Measurements from ENCODE around the gene TSPAN1. TPM values are rescaled to one million over a fixed set of nuclear protein-coding genes. Genes with fewer than 3 reads are reported as not detected.

Gene TSPAN1
- total and polyA plus RNA-seq, 2 experiments from 2014 or later, result not detected

DNA sequence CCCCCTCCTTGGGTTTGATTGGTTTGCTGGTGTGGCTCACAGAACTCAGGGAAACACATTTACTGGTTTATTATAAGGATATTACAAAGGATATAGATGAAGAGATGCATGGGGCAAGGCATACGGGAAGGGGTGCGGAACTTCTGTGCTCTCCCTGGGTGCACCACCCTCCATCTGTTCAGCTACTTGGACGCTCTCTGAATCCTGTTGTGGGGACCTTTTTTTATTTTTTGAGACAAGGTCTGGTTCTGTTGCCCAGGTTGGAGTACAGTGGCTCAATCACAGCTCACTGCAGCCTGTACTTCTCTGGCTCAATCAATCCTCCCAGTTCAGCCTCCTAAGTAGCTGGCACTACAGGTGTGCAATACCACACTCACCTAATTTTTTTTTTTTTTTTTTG, 35.7 kb downstream of the TSPAN1 start:
- H3K27me3 ChIP-seq, result no peaks in the 10 kb centered on the region
- H3K9me3 ChIP-seq (ENCODE audit: low read depth), result no peaks in the 10 kb centered on the region
- peaks cover under 1% of the 10 kb centered on the region for H3K4me1 ChIP-seq (ENCODE audit: low read depth)
- H3K4me3 ChIP-seq, result no peak overlapping the region
- peak overlapping the region; percentile 88 for H3K27ac ChIP-seq
- TF ChIP-seq, protein P1, sequence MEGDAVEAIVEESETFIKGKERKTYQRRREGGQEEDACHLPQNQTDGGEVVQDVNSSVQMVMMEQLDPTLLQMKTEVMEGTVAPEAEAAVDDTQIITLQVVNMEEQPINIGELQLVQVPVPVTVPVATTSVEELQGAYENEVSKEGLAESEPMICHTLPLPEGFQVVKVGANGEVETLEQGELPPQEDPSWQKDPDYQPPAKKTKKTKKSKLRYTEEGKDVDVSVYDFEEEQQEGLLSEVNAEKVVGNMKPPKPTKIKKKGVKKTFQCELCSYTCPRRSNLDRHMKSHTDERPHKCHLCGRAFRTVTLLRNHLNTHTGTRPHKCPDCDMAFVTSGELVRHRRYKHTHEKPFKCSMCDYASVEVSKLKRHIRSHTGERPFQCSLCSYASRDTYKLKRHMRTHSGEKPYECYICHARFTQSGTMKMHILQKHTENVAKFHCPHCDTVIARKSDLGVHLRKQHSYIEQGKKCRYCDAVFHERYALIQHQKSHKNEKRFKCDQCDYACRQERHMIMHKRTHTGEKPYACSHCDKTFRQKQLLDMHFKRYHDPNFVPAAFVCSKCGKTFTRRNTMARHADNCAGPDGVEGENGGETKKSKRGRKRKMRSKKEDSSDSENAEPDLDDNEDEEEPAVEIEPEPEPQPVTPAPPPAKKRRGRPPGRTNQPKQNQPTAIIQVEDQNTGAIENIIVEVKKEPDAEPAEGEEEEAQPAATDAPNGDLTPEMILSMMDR (IDR thresholded peaks at IDR 0.05; ENCODE audit: low read depth, low read length), result no peak
- DNase-seq (ENCODE audit: low read depth in 1 of 2, low spot score in 1 of 2), result no peak
- H3K36me3 ChIP-seq, result no peaks in the 10 kb centered on the region

DNA sequence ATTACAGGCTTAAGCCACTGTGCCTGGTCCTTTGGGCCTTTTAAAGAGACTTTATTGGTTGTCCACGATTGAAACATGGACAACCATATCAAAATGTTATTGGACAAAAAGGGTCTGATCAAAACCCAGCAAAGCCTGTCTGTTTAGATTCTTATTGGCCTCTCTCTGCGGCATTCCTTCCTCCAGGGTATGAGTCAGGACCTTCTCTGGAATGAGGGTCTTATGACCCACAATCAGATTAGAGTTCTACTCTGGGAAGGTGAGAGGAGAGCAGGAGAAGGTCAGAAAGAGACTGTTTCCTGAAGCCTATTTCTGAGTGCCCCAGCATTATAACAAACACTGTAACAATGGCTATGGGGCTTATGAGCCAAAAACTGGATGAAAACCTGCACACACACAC, 36.2 kb downstream of the TSPAN1 start:
- Histone ChIP-seq H3K27me3 (no peaks in the 10 kb centered on the region), H3K9me3 (ENCODE audit: low read depth) (no peaks in the 10 kb centered on the region), H3K4me3 (no peak overlapping the region), H3K36me3 (no peaks in the 10 kb centered on the region), H3K27ac (peak overlapping the region; percentile 88), H3K4me1 (ENCODE audit: low read depth) (no peaks in the 10 kb centered on the region)
- TF ChIP-seq, protein P1 (IDR thresholded peaks at IDR 0.05; ENCODE audit: low read depth, low read length), result no peak
- DNase-seq (ENCODE audit: low read depth in 1 of 2, low spot score in 1 of 2), result peak in 1 of 2 donors; percentile 52

DNA sequence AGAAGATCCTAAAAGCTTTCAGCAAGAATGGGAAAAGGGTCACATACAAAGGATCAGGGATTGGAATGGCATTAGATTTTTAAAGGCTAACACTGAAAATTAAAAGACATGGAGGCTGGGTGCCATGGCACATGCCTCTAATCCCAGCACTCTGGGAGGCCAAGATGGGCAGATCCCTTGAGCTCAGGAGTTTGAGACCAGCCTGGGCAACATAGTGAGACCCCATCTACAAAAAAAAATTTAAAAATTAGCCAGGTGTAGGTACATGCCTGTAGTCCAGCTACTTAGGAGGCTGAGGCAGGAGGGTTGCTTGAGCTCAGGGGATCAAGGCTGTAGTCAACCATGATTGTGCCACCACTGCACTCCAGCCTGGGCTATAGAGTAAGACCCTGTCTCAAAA, 40.6 kb downstream of the TSPAN1 start:
- H3K4me1 ChIP-seq (ENCODE audit: low read depth), result no peaks in the 10 kb centered on the region
- H3K27ac ChIP-seq, result no peak overlapping the region
- no peaks in the 10 kb centered on the region for H3K36me3 ChIP-seq
- no peak overlapping the region for H3K4me3 ChIP-seq
- H3K27me3 ChIP-seq, result no peaks in the 10 kb centered on the region
- DNase-seq (ENCODE audit: low read depth in 1 of 2, low spot score in 1 of 2), result no peak
- TF ChIP-seq, protein P1 (IDR thresholded peaks at IDR 0.05; ENCODE audit: low read depth, low read length), result no peak
- no peaks in the 10 kb centered on the region for H3K9me3 ChIP-seq (ENCODE audit: low read depth)

DNA sequence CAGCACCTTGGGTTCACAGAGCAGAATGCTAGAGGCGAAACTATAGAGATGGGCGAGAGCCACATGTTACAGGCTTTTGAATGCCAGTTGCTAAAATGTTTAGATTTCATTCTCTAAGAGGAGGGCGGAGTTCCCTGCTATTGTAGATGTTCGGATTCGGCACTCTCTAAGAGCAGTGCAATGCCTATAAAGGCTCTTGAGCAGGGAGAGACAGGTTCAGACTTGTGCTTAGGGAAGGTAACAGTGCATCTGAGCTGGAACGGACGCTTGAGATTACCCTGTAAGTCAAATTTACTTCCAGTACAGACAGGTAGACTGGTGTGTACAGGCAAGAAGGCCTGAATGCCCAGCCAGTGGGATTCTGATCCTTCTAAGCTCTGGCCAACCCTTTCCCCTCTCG, 43.6 kb downstream of the TSPAN1 start:
- Histone ChIP-seq H3K4me3 (no peak overlapping the region), H3K36me3 (no peaks in the 10 kb centered on the region), H3K9me3 (ENCODE audit: low read depth) (no peaks in the 10 kb centered on the region), H3K27ac (no peak overlapping the region), H3K4me1 (ENCODE audit: low read depth) (peaks cover 6% of the 10 kb centered on the region), H3K27me3 (no peaks in the 10 kb centered on the region)
- no peak for DNase-seq (ENCODE audit: low read depth in 1 of 2, low spot score in 1 of 2)
- TF ChIP-seq, protein P1 (IDR thresholded peaks at IDR 0.05; ENCODE audit: low read depth, low read length), result no peak

DNA sequence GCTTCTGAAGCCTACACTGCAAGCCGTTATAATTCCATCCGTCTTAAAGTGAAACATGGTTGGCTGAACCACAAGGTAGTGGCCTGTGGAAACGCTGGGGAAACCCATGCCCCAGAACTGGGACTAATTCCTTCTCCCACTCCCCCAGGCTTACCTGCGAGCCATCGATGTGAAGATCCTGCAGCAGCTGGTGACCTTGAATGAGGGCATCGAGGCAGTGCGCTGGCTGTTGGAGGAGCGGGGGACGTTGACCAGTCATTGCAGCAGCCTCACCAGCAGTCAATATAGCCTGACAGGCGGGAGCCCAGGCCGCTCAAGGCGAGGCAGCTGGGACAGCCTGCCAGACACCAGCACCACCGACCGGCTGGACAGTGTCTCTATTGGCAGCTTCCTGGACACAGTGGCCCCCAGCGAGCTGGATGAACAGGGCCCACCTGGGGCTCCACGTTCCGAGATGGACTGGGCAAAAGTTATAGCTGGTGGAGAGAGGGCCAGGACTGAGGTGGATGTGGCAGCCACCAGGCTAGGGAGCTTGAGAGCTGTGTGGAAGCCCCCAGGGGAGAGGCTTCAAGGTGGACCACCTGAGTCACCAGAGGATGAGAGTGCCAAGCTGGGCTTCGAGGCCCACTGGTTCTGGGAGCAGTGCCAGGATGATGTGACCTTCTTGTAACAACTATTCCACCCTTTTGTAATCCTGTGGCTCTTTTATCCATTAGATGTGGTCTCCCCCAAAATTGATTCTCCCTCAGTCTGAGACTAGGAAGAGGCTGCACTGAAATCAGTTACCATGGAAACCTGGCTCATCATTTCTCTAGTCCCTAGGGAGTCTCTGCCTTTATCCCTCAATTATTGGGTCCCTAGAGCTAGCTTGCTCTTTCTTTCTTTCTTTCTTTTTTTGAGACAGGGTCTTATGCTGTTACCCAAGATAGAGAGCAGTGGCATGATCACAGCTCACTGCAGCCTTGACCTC, 44.9 kb downstream of the TSPAN1 start:
- Histone ChIP-seq H3K27ac (no peak overlapping the region), H3K27me3 (no peaks in the 10 kb centered on the region), H3K4me1 (ENCODE audit: low read depth) (peaks cover 6% of the 10 kb centered on the region), H3K36me3 (no peaks in the 10 kb centered on the region), H3K9me3 (ENCODE audit: low read depth) (no peaks in the 10 kb centered on the region), H3K4me3 (no peak overlapping the region)
- no peak for DNase-seq (ENCODE audit: low read depth in 1 of 2, low spot score in 1 of 2)
- TF ChIP-seq, protein P1 (IDR thresholded peaks at IDR 0.05; ENCODE audit: low read depth, low read length), result no peak

Data from cardiac muscle cell (in vitro differentiated cells and primary cell).